ENCODE data around the gene HORMAD2.

DNA sequence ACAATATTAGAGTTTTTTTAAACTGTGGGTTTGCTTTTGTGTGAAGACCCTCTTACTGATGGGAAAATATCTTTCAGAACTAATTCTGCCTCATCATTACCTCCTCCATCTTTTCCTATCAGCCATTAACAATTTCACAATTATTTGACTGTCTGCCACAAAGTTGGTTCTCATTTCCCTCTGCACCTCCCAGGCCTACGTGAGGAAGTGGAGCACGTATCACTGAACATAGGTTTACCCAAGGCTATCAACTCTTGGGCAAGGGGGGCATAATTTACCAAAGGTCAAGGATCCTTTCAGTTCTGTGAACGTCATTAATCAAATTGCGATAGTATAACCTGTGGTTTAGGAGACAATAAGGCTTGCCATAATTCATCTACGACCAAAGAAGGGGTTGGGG lies 106.2 kb downstream of the HORMAD2 start:
- TF ChIP-seq BCL11A (tag by site-specific recombination; IDR thresholded peaks at IDR 0.05; ENCODE audit: low read depth) (no peak), CTCF (tag by site-specific recombination; IDR thresholded peaks at IDR 0.05) (no peak), ZNF621 (tag by site-specific recombination; IDR thresholded peaks at IDR 0.05) (no peak), KLF1 (tag by site-specific recombination; IDR thresholded peaks at IDR 0.05) (no peak), ZNF16 (tag by site-specific recombination; IDR thresholded peaks at IDR 0.05; ENCODE audit: low read depth) (no peak)
